A673 (cell line): ENCODE measurements around the gene DCAF7.

ENCODE experiments used
- EZH2 ChIP-seq: fragments of 200-600 bp; sonication (generic); IDR thresholded peaks from 2 replicates; pipeline ENCODE4 v1.6.1; 2017; ENCODE audit warnings: borderline replicate concordance, low read depth, mild to moderate bottlenecking, mixed read lengths, antibody characterized with exemption, low read length; ENCODE audit not compliant: poor library complexity, severe bottlenecking
- TF ChIP-seq, protein P1 (sequence below): fragments of 300-800, 200-600 bp; sonication (generic); conservative IDR thresholded peaks from 2 replicates; pipeline ENCODE4 v1.5.1; 2017; ENCODE audit warnings: low read depth, mild to moderate bottlenecking, antibody characterized with exemption, low read length, moderate library complexity, mixed read lengths

DNA sequence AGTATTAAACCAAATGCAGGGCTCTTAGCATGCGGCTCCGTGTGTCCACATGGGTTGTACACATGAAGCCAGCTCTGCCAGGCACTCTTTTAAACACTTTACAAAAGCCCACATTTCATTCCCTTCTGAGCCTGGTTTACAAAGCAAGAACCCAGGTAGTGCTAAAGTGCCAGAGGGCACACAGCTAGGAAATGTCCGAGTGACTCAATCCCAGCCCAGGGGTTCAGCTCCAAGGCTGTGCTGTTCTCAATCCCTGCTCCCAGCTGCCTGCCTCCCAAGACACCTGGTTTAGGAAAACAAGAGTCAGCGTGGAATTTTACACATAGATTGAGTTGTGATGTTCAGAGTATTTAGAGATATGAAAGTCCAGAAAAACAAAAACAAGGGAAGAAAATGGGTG is 13.3 kb upstream of the DCAF7 start:
- TF ChIP-seq EZH2 = no peak
- TF ChIP-seq, protein P1, sequence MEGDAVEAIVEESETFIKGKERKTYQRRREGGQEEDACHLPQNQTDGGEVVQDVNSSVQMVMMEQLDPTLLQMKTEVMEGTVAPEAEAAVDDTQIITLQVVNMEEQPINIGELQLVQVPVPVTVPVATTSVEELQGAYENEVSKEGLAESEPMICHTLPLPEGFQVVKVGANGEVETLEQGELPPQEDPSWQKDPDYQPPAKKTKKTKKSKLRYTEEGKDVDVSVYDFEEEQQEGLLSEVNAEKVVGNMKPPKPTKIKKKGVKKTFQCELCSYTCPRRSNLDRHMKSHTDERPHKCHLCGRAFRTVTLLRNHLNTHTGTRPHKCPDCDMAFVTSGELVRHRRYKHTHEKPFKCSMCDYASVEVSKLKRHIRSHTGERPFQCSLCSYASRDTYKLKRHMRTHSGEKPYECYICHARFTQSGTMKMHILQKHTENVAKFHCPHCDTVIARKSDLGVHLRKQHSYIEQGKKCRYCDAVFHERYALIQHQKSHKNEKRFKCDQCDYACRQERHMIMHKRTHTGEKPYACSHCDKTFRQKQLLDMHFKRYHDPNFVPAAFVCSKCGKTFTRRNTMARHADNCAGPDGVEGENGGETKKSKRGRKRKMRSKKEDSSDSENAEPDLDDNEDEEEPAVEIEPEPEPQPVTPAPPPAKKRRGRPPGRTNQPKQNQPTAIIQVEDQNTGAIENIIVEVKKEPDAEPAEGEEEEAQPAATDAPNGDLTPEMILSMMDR = no peak
